HG03460 (cell line): ENCODE results near the gene GPR65.
A peak's percentile ranks its signal among the peaks of the same experiment; 100 is the strongest.

Experiments used
- ATAC-seq: cut with Tn5 transposase; IDR thresholded peaks from one replicate; pipeline ENCODE4 v1.9.1; 2021; ENCODE audit not compliant: unreplicated experiment

Gene GPR65

DNA sequence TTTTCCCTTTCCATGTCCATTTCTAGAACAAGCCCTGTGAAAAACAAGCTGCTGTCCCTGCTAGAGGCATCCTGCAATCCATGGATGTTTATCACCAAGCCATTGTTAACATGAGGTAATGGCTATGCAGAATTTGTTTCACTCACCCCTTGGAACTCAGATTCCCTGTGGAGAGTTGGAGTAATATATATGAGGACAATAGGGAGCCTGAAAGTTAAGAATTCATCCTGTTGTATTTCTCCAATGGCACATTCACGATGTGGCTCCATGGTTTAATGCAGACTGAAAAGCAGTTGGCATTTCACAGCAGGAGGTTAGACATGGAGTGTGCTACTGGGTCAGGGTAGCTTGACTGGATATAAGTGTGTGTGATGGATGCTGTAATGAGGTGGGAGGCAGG lies 32.4 kb downstream of the GPR65 start:
- ATAC-seq, result no peak

DNA sequence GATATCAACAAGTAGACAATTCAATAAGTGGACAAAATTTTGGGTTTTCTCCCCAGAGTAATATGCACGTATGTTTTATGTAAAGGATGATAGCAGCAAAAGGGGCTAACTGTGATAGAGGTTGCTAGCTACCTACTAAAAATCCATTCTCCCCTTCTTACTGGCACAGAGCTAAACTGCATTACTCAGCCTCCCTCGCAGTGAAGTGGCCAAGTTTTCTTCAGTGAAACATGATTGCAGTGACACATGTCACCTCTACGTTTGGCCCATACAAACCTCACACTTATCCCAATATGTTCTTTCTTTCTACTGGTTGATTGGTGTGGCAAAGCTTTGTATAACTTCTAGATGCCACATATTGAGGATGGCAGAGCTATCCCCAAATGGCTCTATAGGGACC lies 34.3 kb downstream of the GPR65 start:
- no peak for ATAC-seq

DNA sequence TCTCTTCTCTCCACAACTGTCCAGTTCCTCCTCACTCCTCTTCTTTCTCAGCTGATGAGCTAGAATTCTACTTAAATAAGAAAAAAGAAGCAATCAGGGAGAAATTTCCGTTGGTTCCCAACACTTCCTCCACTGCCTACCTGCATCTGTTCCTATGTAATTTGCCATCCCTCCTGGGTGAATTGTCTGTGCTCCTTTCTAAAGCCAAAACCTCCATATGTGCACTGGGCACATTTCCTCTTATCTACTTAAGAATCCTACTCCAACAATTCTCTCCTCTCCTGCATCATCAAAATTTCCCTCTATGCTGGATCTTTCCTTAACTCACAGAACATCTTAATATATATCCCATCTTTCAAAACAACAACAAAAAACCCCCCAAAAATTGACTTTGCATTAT lies 35.2 kb downstream of the GPR65 start:
- no peak for ATAC-seq

DNA sequence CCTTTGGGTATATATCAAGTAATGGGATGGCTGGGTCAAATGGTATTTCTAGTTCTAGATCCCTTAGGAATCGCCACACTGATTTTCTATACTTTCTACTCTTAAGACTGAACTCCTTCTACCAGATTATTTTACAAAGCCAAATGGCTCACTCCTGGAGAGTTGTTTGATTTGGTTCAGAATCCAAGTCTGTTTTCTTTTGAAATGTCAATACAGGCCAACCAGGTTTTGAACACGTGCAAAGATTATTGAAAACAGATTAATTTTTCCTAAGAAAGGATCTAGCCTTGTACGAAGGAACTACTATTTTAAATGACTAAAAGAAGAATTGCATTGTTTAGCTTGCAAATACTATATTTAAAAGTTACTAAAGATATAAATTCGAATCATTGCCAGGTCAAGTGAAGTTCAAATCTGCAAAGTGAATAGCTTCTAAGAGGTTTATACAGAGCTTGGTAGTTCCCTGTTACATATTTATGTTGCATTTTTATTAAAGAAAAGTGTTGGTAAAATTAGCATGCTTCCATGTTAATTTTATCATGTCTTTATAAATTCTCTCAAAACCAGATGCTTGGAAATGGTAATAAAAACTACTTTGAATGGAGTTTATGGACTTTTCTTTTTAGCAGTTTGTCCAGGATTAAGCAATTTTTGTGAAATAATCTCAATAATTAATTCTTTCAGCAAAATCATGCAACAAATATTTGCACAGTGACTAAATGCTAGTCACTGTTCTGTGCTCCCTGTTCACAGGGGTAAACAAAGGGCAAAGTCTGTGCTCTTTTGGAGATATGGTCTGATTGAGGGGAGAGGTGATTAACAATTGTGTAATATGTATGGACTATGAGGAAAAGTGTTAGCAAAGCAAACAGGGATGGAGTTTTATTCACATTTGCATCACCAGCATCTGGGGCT lies 38.9 kb downstream of the GPR65 start:
- no peak for ATAC-seq

DNA sequence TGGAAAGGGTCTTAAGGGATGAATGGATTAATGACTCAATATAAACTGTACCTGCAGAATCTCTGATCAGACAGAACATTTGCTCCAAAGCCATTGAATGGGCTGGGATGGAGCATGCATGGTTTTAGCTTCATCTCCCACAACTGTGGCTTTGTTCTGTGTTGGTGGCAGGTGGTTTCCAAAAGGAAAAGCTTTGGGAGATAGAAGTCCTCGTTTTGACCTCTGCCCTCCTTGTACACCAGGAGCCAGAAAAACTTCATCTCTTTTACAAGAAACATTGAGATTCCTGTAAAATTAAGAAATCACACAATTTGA lies 39.5 kb downstream of the GPR65 start:
- ATAC-seq, result no peak

DNA sequence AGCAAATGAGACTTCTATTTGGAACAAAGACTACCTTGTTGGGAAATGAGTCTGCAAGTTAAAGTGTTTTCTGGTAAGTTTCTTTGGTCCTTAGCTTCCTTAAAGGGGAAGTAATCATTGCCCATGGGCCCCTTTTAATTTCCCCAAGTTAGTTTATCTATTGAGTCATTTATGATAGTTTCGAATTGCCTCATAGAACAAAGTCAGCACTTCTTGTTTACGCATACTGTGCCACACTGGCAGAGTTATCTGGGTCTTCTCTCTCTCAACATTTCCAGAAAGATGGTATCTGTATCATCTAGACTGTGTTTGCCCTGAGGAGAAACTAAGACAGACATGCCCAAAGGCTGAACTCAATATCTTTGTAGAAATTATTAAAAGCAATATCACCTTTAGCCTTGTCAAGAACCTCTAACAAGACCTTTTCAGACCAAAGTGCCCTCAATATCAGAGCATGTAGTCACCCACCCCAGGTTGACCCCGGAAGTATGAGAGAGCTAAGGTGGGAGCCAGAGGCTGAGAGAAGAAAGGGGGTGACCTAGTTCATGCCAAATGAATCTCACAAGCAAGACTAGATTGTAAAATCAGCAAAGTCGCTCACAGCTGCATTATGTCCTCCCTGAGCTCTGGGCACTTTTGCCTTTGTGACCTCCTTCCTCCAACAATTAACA lies 40.0 kb downstream of the GPR65 start:
- peak; percentile 81 for ATAC-seq

DNA sequence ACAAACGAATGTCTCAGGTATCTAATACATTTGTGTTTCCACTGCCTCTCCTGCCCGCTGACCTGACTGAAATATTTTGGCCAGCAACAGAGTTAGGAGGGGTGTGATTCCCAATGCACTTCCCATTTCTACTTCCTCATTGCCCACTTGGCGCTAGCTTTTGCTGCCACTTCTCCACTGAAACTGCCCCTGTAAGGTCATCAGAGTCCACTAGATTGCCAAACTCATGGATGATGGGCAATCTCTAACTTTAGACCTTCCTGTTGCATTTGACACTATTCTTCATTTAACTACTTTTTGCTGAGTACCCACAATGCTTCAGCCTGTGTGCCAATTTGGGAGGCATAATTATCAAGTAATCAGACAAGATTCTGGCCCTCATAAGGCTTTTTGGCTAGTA lies 40.8 kb downstream of the GPR65 start:
- ATAC-seq, result no peak

DNA sequence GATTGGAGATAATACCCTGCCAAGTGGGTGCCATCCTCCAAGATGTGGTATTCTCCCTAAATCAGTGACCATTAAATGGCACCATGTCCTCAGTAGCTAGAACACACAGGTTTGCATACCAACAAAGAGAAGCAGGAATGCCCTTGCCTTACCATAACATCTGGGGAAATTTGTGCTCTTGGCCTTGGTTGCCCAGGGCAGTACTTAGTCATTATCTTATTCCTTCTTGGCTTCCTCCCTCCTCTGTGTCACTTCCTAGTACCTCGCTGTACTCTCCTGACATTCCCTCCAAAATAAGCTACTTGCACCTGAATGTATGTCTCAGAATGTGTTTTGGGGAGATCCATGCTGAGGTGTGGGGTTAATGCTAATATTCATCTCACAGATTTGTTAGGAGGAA lies 43.4 kb downstream of the GPR65 start:
- ATAC-seq, result no peak

DNA sequence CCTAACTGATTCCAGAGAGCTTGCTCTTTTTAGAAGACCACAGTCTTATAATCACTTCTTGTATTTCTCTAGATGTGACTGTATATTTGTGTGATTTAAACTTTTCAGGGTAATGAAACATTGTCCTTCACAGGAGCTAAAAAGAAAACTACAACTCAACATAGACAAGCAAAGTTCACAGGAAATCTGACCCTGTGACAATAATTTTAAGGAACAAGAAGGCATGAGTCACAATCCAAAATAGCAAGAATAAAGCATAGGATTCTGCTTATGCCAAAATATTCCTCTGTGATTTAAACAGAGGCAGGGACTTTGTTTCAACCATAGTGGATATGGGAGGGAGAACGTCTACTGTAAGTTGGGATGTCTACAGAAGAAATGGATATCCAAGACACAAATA lies 44.3 kb downstream of the GPR65 start:
- no peak for ATAC-seq

DNA sequence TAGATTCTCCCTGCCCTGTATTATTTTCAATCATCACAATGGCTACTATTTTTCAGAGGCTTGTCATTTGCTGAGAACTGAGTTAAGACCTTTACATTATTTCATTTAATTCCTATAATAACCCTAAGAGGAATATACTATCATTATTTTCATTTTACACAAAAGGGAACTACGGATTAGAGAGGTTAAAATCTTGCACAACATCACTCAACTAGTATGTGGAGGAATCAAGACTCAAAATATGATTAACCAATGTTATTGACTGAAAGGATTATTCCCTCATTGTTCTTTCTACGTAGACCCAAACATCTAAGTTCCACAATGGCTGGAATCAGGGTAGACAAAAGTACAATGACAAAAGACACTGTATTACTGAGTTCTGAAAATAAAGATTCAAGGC lies 45.0 kb downstream of the GPR65 start:
- ATAC-seq, result no peak

DNA sequence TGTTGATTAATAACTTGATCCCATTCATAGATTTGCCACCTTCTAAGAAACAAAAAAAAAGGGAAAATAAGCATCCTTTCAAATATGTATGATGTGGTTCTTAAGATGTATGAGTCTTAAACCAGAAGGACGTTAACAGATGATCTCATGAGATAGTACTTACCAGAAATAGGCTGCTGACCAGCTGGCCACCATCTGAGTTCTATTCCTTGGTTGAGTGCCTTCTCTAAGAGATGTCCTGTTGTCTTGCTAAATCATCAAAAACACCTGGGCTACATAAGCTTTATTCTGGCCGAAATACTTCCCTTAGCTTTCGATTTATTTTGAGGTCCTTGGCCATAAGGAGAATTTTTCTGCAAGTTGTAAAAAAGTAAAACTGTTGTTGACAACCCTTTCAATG lies 55.6 kb downstream of the GPR65 start:
- ATAC-seq, result no peak

DNA sequence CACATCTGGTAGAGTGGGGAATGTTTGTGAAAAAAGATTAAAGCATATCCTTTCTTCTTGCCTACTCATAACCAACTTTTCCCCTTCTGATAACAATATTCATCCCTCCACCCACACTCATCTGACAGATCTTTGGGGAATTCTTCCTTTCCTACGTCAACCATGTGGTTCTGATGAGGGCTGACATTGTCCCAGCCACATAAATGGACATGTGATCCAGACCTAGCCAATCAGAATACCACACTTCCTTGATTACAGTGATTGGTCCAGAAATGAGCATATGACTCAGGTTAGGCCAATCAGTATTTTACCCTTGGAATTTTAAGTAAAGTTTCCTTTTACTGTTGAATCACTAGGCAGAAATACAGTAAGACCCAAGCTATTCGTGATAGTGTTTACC lies 58.9 kb downstream of the GPR65 start:
- no peak for ATAC-seq
